H54 (cell line): ENCODE data around the gene SDK1.

ENCODE experiments used
- DNase-seq: peaks from one replicate; pipeline ENCODE4 v3.0.0; 2011; ENCODE audit warnings: low spot score, mixed read lengths; ENCODE audit not compliant: insufficient read length
- FAIRE-seq: peaks from 3 replicates; lab custom pipeline; 2011; peaks lifted over from hg19 to GRCh38; lab: Jason Lieb, UNC
- POLR2A ChIP-seq: IDR thresholded peaks from 2 replicates; pipeline ENCODE4 v1.6.1; 2011; ENCODE audit warnings: low read depth, mild to moderate bottlenecking, low read length

SDK1 gene

GRCh38 chr7:3867863-3868262 lies 566.8 kb downstream of the SDK1 start:
- DNase-seq (no peak), FAIRE-seq (no peak)
- TF ChIP-seq POLR2A = no peak

GRCh38 chr7:3879355-3880075 lies 578.5 kb downstream of the SDK1 start:
- no peak for DNase-seq
- no peak for TF ChIP-seq POLR2A
- FAIRE-seq = no peak

- DNase-seq (no peak), FAIRE-seq (no peak)
- TF ChIP-seq POLR2A = no peak
These were observed 579.4 kb downstream of the SDK1 start for GRCh38 chr7:3880228-3880987.

GRCh38 chr7:3882782-3883181 lies 581.7 kb downstream of the SDK1 start:
- DNase-seq (no peak), FAIRE-seq (no peak)
- no peak for TF ChIP-seq POLR2A

GRCh38 chr7:3884543-3884942 lies 583.5 kb downstream of the SDK1 start:
- FAIRE-seq = no peak
- TF ChIP-seq POLR2A = no peak
- DNase-seq = no peak

DNA sequence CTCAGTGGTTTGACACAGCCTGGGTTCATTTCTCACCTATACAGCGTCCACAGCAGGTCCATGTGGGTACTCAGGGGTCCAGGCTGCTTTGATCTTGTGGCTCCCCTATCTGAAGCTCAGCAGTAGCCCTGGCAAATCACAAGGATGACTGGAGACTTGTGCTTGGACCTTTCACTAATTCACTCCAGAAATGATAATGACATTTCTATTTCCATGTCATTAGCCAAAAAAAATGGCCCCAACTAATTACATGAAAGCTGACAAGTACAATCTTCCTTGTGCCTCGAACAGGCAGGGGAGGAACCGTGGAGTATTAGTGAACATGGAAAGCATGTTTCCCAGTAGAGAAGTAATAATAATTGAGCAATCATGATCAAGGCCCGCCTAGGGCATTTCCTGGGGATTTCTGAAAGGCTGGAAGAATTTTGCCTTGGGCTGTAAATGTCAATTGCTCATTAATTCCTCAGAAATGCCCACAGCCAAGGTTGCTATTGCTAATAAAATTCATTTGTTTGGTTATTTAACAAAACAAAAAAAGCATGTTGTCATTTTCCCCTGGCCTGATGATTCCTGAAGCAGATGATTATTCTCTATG lies 586.1 kb downstream of the SDK1 start:
- no peak for TF ChIP-seq POLR2A
- no peak for FAIRE-seq
- DNase-seq = no peak

DNA sequence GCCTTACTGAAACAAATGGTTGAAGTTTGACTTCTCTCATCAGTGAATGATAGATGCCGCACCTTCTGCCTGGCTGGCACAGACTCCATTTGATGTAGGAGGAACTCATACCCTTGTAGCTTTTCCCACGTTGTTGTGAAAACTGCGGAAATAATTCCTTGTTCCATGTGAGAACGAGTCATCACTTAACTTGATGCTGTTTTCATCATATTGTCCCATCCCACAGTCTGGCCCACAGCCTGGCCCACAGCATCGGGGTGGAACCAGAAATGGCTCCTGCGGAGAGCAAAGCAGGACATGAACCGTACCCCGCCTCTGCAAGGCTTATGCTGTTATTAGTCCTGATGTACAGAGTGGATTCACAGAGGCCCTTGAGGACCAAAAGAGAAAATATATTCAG lies 587.0 kb downstream of the SDK1 start:
- no peak for FAIRE-seq
- DNase-seq = no peak
- TF ChIP-seq POLR2A = no peak

DNA sequence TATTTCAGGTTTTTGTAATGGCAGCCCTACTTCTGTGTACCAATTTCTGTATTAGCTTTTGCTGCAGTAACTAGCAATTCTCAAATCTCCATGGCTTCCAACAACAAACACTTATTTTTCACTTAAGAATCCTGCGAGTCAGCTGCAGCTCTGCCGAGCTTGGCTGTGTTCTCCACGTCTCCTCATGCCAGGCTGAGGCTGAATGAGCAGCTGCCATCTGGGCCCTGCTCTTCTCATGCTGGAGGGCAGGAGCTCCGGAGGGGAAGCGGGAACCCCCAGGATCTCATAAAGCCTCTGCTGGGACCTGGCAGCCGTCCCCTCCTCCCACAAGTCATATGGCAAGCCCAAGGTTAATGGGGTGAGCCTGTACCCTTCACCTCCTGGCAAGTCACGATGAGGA lies 591.1 kb downstream of the SDK1 start:
- DNase-seq (no peak), FAIRE-seq (no peak)
- TF ChIP-seq POLR2A = no peak

GRCh38 chr7:3892686-3893085 lies 591.6 kb downstream of the SDK1 start:
- DNase-seq (no peak), FAIRE-seq (no peak)
- TF ChIP-seq POLR2A = no peak

DNA sequence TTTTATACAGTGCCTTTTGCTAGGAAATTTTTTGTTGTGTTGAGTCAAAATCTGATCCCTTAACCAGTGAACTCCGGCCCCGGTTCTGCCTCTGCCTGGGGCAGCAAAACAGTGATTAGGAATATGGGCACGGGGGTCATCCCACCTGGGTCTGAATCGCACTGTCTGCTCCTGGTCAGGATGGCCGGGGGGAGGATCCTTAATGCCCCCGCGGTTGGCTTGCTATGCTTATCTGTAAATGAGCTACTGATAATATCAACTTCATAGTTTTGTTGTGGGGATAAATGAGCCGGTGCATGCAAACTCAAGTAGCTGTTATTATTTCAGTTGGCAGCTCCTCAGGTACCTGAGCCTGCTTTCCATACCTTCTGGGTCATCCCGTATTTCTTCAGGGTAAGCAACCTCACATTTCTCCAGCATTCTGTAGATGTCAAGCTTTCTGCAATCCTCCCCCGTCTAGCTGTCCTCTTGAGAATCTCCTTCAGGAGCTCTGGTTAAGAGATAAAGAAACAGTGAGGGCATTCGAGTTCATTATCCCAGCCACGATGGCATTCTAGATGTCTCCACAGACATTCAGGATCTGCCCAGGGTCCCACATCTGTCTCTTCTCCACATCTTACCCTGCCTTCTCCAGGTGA lies 592.2 kb downstream of the SDK1 start:
- TF ChIP-seq POLR2A = no peak
- FAIRE-seq = no peak
- DNase-seq = no peak

DNA sequence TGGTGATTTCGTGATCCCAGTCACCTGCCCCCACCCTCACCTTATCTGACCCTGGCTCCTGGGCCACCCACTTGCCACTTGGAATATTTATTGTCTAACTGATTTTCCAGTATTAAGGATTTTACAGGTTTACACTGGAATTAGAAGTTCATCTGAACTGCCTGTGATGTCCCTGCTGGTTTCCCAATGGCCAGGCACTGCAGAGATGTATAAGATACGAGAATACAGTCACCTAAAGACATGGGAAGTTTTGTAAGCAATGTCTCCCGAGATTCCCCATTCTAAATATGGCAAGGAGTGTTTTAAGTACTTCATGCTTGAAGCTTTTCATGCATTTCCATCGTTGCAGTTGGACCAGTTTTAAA lies 592.7 kb downstream of the SDK1 start:
- DNase-seq = no peak
- no peak for TF ChIP-seq POLR2A
- no peak for FAIRE-seq

DNA sequence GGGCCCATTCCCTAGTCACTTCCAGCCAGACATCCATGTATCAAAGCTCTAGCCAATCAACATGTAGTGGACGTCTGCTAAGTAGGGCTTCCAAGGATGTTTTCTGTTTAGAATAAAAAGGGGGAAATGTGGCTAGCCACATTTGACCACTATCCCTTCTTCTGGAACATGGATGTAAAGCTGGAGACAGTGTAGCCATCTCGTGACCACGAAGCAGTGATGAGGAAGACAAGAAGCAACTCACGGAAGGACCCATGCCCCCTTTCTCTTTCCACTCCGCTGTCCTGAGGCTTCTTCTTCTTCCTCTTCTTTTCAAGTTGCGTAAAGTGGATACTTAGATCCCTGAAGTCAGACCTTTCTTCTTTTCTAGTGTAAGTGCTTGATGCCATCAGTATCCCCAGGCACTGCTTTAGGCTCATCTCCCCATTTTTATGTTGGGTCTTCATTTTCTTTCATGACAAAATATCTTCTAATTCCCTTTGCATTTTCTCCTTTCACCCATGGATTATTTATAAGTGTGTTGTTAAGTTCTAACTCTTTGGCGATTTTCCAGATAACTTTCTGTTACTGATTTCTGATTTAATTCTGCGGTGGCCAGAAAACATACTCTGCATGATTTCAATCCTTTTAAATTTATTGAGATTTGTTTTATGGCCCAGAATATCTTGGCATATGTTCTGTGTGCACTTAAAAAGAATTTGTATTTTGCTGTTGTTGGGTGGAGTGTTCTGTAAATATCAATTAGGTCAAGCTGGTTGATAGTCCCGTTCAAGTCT lies 594.5 kb downstream of the SDK1 start:
- no peak for TF ChIP-seq POLR2A
- FAIRE-seq (no peak), DNase-seq (no peak)

- FAIRE-seq (no peak), DNase-seq (no peak)
- no peak for TF ChIP-seq POLR2A
These were observed 595.2 kb downstream of the SDK1 start for GRCh38 chr7:3896169-3896765.
